Measurements from ENCODE around the gene ADTRP.

DNA sequence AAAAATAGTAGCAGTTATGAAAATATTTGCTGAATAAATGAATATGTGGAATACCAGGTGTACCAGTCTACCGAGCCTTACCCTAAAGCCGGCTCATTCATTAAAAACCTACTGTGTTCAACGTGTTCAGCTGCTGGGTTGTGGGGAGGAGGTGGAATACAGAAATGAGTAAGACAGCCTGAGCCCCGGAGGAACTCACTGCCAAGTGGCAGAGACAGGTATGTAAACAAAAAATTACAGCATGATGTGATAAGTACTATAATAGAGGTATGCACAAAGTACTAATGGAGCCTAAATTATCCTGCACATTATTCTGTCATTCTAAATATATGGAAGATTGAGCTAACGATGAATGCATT, 6.8 kb upstream of the ADTRP start:
- TF ChIP-seq, protein P1, sequence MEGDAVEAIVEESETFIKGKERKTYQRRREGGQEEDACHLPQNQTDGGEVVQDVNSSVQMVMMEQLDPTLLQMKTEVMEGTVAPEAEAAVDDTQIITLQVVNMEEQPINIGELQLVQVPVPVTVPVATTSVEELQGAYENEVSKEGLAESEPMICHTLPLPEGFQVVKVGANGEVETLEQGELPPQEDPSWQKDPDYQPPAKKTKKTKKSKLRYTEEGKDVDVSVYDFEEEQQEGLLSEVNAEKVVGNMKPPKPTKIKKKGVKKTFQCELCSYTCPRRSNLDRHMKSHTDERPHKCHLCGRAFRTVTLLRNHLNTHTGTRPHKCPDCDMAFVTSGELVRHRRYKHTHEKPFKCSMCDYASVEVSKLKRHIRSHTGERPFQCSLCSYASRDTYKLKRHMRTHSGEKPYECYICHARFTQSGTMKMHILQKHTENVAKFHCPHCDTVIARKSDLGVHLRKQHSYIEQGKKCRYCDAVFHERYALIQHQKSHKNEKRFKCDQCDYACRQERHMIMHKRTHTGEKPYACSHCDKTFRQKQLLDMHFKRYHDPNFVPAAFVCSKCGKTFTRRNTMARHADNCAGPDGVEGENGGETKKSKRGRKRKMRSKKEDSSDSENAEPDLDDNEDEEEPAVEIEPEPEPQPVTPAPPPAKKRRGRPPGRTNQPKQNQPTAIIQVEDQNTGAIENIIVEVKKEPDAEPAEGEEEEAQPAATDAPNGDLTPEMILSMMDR (IDR thresholded peaks at IDR 0.05) = no peak
- no peak for TF ChIP-seq POLR2A (IDR thresholded peaks at IDR 0.05; ENCODE audit: low read depth)
- TF ChIP-seq POLR2AphosphoS5 (IDR thresholded peaks at IDR 0.05) = no peak

Data from esophagus muscularis mucosa (tissue), 3 donors.